Prostate gland (tissue), 2 donors: ENCODE measurements around the gene TOP2B. TPM values are rescaled to one million over a fixed set of nuclear protein-coding genes. Genes with fewer than 3 reads are reported as not detected.
A peak's percentile ranks its signal among the peaks of the same experiment; 100 is the strongest.

Experiments used
- DNase-seq: peaks from one replicate; pipeline ENCODE4 v3.0.0-alpha.2; 2019; ENCODE audit warnings: low spot score
- H3K27ac ChIP-seq, 2 donors: fragments of 200-600 bp; sonication (generic); 2 replicates each; pipeline ENCODE4 v1.5.1; 2017 to 2019
- H3K27me3 ChIP-seq: fragments of 200-600 bp; sonication (generic); replicated peaks from 2 replicates; pipeline ENCODE4 v1.5.1; 2019; ENCODE audit not compliant: insufficient read depth
- H3K36me3 ChIP-seq, 2 donors: fragments of 200-600 bp; sonication (generic); 1 replicate in 1 of 2; 2 replicates in 1 of 2; pipeline versions ENCODE4 v1.5.1 to v1.8.1; 2017 to 2019
- H3K4me1 ChIP-seq: fragments of 200-600 bp; sonication (generic); replicated peaks from 2 replicates; pipeline ENCODE4 v1.5.1; 2019
- H3K4me3 ChIP-seq, 2 donors: fragments of 200-600 bp; sonication (generic); 2 replicates each; pipeline ENCODE4 v1.5.1; 2017 to 2019
- H3K9me3 ChIP-seq: fragments of 200-600 bp; sonication (generic); 2 replicates; pipeline ENCODE4 v1.5.1; 2017
- CTCF ChIP-seq, 4 experiments: fragments of 200-600 bp in 2 of 4; fragments of 450-650 bp in 2 of 4; sonication (generic) in 2 of 4; IDR thresholded peaks; 1 replicate in 3 of 4; 2 replicates in 1 of 4; pipeline ENCODE4 v1.5.1; 2016 to 2019; ENCODE audit warnings: antibody characterized with exemption in 4 of 4, mild to moderate bottlenecking in 2 of 4, moderate library complexity in 2 of 4
- POLR2A ChIP-seq: fragments of 450-650 bp; IDR thresholded peaks from one replicate; pipeline ENCODE4 v1.6.1; 2016; ENCODE audit warnings: antibody characterized with exemption, mild to moderate bottlenecking
- POLR2AphosphoS5 ChIP-seq: sonication (generic); formaldehyde crosslinking; IDR thresholded peaks from one replicate; pipeline ENCODE4 v1.6.1; 2017; ENCODE audit warnings: antibody characterized with exemption
- WGBS: methylation state at CpG from one replicate; pipeline ENCODE4 v1.1.5; 2018; 5-methylcytosine and 5-hydroxymethylcytosine counted together
- intact Hi-C: fragments of 100-400 bp; cut with DNase I; formaldehyde crosslinking; loops from one replicate; pipeline ENCODE4 v1.14.2; 2022
- total RNA-seq, 2 donors: library from RNA; depleted of rRNA; stranded (reverse); fragments of >200 nt; gene quantifications; one replicate each; pipeline ENCODE4 v1.1.0, GENCODE V29; 2016

The TOP2B gene
- total RNA-seq, 2 donors from 2014 or later = 85.3 to 109 TPM

GRCh38 chr3:25557694-25558093 lies 107.0 kb downstream of the TOP2B start:
- no peaks in the 10 kb centered on the region for H3K36me3 ChIP-seq
- H3K27ac ChIP-seq = no peak overlapping the region
- H3K27me3 ChIP-seq = no peaks in the 10 kb centered on the region
- TF ChIP-seq POLR2A = no peak
- TF ChIP-seq CTCF (IDR thresholded peaks at IDR 0.05) = no peak
- TF ChIP-seq POLR2AphosphoS5 = no peak
- no peaks in the 10 kb centered on the region for H3K4me1 ChIP-seq
- H3K4me3 ChIP-seq = no peak overlapping the region
- 52% methylated on average over 3 of the region's 3 CpGs for WGBS
- no peak for DNase-seq
- no peaks in the 10 kb centered on the region for H3K9me3 ChIP-seq
- intact Hi-C loops = no loop called here

GRCh38 chr3:25556447-25556846 lies 108.3 kb downstream of the TOP2B start:
- Histone ChIP-seq H3K4me1 (no peaks in the 10 kb centered on the region), H3K9me3 (no peaks in the 10 kb centered on the region), H3K27me3 (no peaks in the 10 kb centered on the region), H3K36me3 (no peaks in the 10 kb centered on the region), H3K27ac (peak overlapping the region in 1 of 2 donors; percentile 0), H3K4me3 (no peak overlapping the region)
- intact Hi-C loops = no loop called here
- DNase-seq = no peak
- 69% methylated on average over 1 of the region's 1 CpG for WGBS
- no peak for TF ChIP-seq POLR2AphosphoS5

- 54% methylated on average over 2 of the region's 2 CpGs for WGBS
- H3K4me1 ChIP-seq = no peaks in the 10 kb centered on the region
- no peak for TF ChIP-seq POLR2A
- TF ChIP-seq POLR2AphosphoS5 = no peak
- TF ChIP-seq CTCF (IDR thresholded peaks at IDR 0.05) = no peak
- intact Hi-C loops = no loop called here
- no peak overlapping the region for H3K4me3 ChIP-seq
- H3K27me3 ChIP-seq = no peaks in the 10 kb centered on the region
- no peaks in the 10 kb centered on the region for H3K9me3 ChIP-seq
- peak overlapping the region in 1 of 2 donors; percentile 0 for H3K27ac ChIP-seq
- no peaks in the 10 kb centered on the region for H3K36me3 ChIP-seq
- DNase-seq = no peak
Measured at GRCh38 chr3:25555695-25556437, 108.8 kb downstream of the TOP2B start.

GRCh38 chr3:25554376-25554775 lies 110.3 kb downstream of the TOP2B start:
- TF ChIP-seq CTCF (IDR thresholded peaks at IDR 0.05) = no peak
- no peak for TF ChIP-seq POLR2A
- no peak for TF ChIP-seq POLR2AphosphoS5
- intact Hi-C loops = no loop called here
- H3K9me3 ChIP-seq = no peaks in the 10 kb centered on the region

GRCh38 chr3:25552251-25552650 lies 112.5 kb downstream of the TOP2B start:
- H3K4me3 ChIP-seq = no peak overlapping the region
- DNase-seq = no peak
- no peaks in the 10 kb centered on the region for H3K4me1 ChIP-seq
- no peaks in the 10 kb centered on the region for H3K9me3 ChIP-seq
- TF ChIP-seq POLR2A (no peak), POLR2AphosphoS5 (no peak), CTCF (IDR thresholded peaks at IDR 0.05) (no peak)
- no peak overlapping the region for H3K27ac ChIP-seq
- H3K27me3 ChIP-seq = no peaks in the 10 kb centered on the region
- no peaks in the 10 kb centered on the region for H3K36me3 ChIP-seq
- 93% methylated on average over 3 of the region's 3 CpGs for WGBS
- intact Hi-C loops = no loop called here

More at GRCh38 chr3:25554376-25554775, 110.3 kb downstream of the TOP2B start:
- 92% methylated on average over 7 of the region's 7 CpGs for WGBS
- Histone ChIP-seq H3K4me1 (no peaks in the 10 kb centered on the region), H3K36me3 (no peaks in the 10 kb centered on the region), H3K27ac (no peak overlapping the region), H3K27me3 (no peaks in the 10 kb centered on the region), H3K4me3 (no peak overlapping the region)
- DNase-seq = no peak
